Stomach (tissue), 9 donors: ENCODE data around the gene DUSP11. TPM values are rescaled to one million over a fixed set of nuclear protein-coding genes. Genes with fewer than 3 reads are reported as not detected.

Source experiments
- DNase-seq, 2 donors: peaks; one replicate each; pipeline versions ENCODE4 v3.0.0 to v3.0.0-alpha.2; 2013 to 2019
- H3K27ac ChIP-seq, 5 donors: fragments of 200-600 bp in 4 of 5; sonication (generic) in 4 of 5; one replicate each; pipeline ENCODE4 v1.5.1; 2013 to 2019; ENCODE audit warnings: mild to moderate bottlenecking in 1 of 5, moderate library complexity in 1 of 5
- H3K27me3 ChIP-seq, 3 donors: fragments of 200-600 bp; sonication (generic); one replicate each; pipeline ENCODE4 v1.5.1; 2017 to 2019; ENCODE audit warnings: mixed run types in 1 of 3
- H3K36me3 ChIP-seq, 4 donors: fragments of 200-600 bp; sonication (generic); 1 replicate in 3 of 4; 2 replicates in 1 of 4; pipeline ENCODE4 v1.5.1; 2016 to 2019
- H3K4me1 ChIP-seq, 4 donors: fragments of 200-600 bp; sonication (generic); one replicate each; pipeline ENCODE4 v1.5.1; 2016 to 2019
- H3K4me3 ChIP-seq, 4 donors: fragments of 200-600 bp; sonication (generic) in 3 of 4; one replicate each; pipeline ENCODE4 v1.5.1; 2016 to 2019; ENCODE audit warnings: mild to moderate bottlenecking in 1 of 4
- H3K9me3 ChIP-seq, 4 donors: fragments of 200-600 bp; sonication (generic); one replicate each; pipeline ENCODE4 v1.5.1; 2016 to 2019
- CTCF ChIP-seq, 7 experiments: fragments of 450-650 bp in 4 of 7; fragments of 200-600 bp in 3 of 7; sonication (generic) in 3 of 7; IDR thresholded peaks; one replicate each; pipeline ENCODE4 v1.5.1; 2016 to 2019; ENCODE audit warnings: antibody characterized with exemption in 7 of 7, control low read depth in 2 of 7, mild to moderate bottlenecking in 1 of 7
- EP300 ChIP-seq: sonication (generic); formaldehyde crosslinking; IDR thresholded peaks from one replicate; pipeline ENCODE4 v1.6.1; 2017; ENCODE audit warnings: antibody characterized with exemption
- POLR2A ChIP-seq, 4 donors: fragments of 450-650 bp; IDR thresholded peaks; one replicate each; pipeline ENCODE4 v1.6.1; 2016; ENCODE audit warnings: antibody characterized with exemption in 4 of 4, control low read depth in 2 of 4, mild to moderate bottlenecking in 1 of 4, moderate library complexity in 1 of 4
- POLR2AphosphoS5 ChIP-seq, 3 donors: sonication (generic); formaldehyde crosslinking; IDR thresholded peaks; one replicate each; pipeline ENCODE4 v1.6.1; 2016; ENCODE audit warnings: antibody characterized with exemption in 3 of 3
- WGBS, 5 donors: extraction: QIAGEN DNeasy Blood & Tissue Kit in 3 of 5; methylation state at CpG; one replicate each; pipeline versions ENCODE4 v1.1.5 to v1.1.7; 2013 to 2018; 5-methylcytosine and 5-hydroxymethylcytosine counted together
- intact Hi-C: fragments of 100-400 bp; cut with DNase I; formaldehyde crosslinking; loops from one replicate; pipeline ENCODE4 v1.15.1; 2023; ENCODE audit warnings: low total_unique reads
- polyA plus RNA-seq, 3 donors: library from polyadenylated mRNA; stranded (reverse); fragments of 200-250 nt; gene quantifications; one replicate each; pipeline ENCODE4 v1.2.3, GENCODE V29; 2013
- total RNA-seq, 5 donors: library from RNA; depleted of rRNA; stranded (reverse); fragments of >200 nt; gene quantifications; one replicate each; pipeline versions ENCODE4 v1.1.0 to v1.2.3, GENCODE V29; 2014 to 2016
- donor health status: healthy with polysubstance abuse.
- donor health status: Bipolar disorder and iron deficiency.
- donor health status: healthy.

DUSP11 gene
- total and polyA plus RNA-seq, 8 donors, result 9.0 to 45.2 (median 16.9) TPM

- Histone ChIP-seq H3K36me3 (peaks cover 54 to 100% (median 100%) of the 10 kb centered on the region in 4 donors), H3K4me3 (no peak overlapping the region), H3K4me1 (no peaks in the 10 kb centered on the region), H3K27me3 (no peaks in the 10 kb centered on the region), H3K27ac (no peak overlapping the region), H3K9me3 (no peaks in the 10 kb centered on the region)
- TF ChIP-seq POLR2A (IDR thresholded peaks at IDR 0.05), result no peak
- no peak for TF ChIP-seq CTCF (IDR thresholded peaks at IDR 0.05)
- TF ChIP-seq POLR2AphosphoS5 (IDR thresholded peaks at IDR 0.05), result no peak
- TF ChIP-seq EP300, result no peak
- WGBS, 5 donors, result 89 to 94% (median 90%) methylated on average over 4 of the region's 4 CpGs
- no peak for DNase-seq
- intact Hi-C loops, result no loop called here
Measured at GRCh38 chr2:73766994-73767393, 12.9 kb downstream of the DUSP11 start.

GRCh38 chr2:73766349-73766748, 13.6 kb downstream of the DUSP11 start:
- intact Hi-C loops, result no loop called here
- Histone ChIP-seq H3K4me3 (no peak overlapping the region), H3K36me3 (peaks cover 54 to 100% (median 100%) of the 10 kb centered on the region in 4 donors), H3K27me3 (no peaks in the 10 kb centered on the region), H3K27ac (no peak overlapping the region), H3K4me1 (no peaks in the 10 kb centered on the region), H3K9me3 (no peaks in the 10 kb centered on the region)
- no peak for TF ChIP-seq EP300
- no peak for TF ChIP-seq CTCF (IDR thresholded peaks at IDR 0.05)
- no peak for TF ChIP-seq POLR2A (IDR thresholded peaks at IDR 0.05)
- no peak for TF ChIP-seq POLR2AphosphoS5 (IDR thresholded peaks at IDR 0.05)
- WGBS, 5 donors, result 93 to 97% (median 96%) methylated on average over 1 of the region's 1 CpG
- no peak for DNase-seq

GRCh38 chr2:73764945-73765344, 15.0 kb downstream of the DUSP11 start:
- Histone ChIP-seq H3K4me3 (no peak overlapping the region), H3K27me3 (no peaks in the 10 kb centered on the region), H3K9me3 (no peaks in the 10 kb centered on the region), H3K4me1 (peaks cover 0 to 5% (median 2%) of the 10 kb centered on the region in 4 donors), H3K27ac (no peak overlapping the region), H3K36me3 (peaks cover 50 to 100% (median 100%) of the 10 kb centered on the region in 4 donors)
- no peak for TF ChIP-seq POLR2A (IDR thresholded peaks at IDR 0.05)
- no peak for TF ChIP-seq EP300
- TF ChIP-seq POLR2AphosphoS5 (IDR thresholded peaks at IDR 0.05), result no peak
- no peak for TF ChIP-seq CTCF (IDR thresholded peaks at IDR 0.05)
- intact Hi-C loops, result no loop called here
- DNase-seq, result no peak
- WGBS, 5 donors, result 94 to 100% (median 100%) methylated on average over 1 of the region's 1 CpG

GRCh38 chr2:73762571-73762970, 17.3 kb downstream of the DUSP11 start:
- TF ChIP-seq CTCF (IDR thresholded peaks at IDR 0.05) (no peak), POLR2A (IDR thresholded peaks at IDR 0.05) (no peak), POLR2AphosphoS5 (IDR thresholded peaks at IDR 0.05) (no peak), EP300 (no peak)
- Histone ChIP-seq H3K27ac (no peak overlapping the region), H3K4me1 (peaks cover 6 to 16% (median 11%) of the 10 kb centered on the region in 4 donors), H3K4me3 (no peak overlapping the region), H3K9me3 (no peaks in the 10 kb centered on the region), H3K27me3 (no peaks in the 10 kb centered on the region), H3K36me3 (peaks cover 36 to 99% (median 96%) of the 10 kb centered on the region in 4 donors)
- 84 to 91% (median 86%) methylated on average over 1 of the region's 1 CpG for WGBS, 5 donors
- DNase-seq, result no peak
- intact Hi-C loops, result no loop called here
